ENCODE measurements around the gene MEF2D. TPM values are rescaled to one million over a fixed set of nuclear protein-coding genes. Genes with fewer than 3 reads are reported as not detected.

MEF2D gene
- polyA plus RNA-seq, 1 experiment, result 9.9 TPM

DNA sequence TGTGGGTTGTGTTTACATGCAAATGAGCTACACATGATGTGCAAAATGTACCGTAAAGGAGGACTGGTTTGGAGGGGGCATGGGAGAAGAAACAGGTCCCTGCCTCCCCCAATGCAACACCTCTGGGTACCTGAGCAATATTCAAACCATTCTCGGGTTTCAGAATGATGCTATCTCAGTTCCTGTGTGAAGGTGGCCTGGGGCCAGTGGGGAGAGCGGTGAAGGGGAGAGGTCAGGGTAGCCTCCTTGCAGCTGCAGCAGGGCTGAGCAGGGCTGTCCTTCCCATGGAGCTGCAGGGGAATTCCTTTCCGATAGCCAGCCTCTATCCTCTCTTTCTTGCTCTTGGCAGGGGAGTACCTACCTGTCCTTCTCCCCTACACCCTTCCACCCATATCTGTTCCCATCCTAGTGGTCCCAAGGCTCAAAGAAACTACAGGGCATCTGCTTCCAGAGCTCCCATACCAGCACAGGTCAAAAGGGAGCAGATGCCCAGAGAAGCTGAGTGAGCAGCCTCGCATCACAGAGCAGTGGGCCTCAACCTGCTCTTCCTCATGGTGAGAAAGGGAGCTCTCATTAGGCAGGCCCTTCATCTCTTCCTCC, 11.9 kb downstream of the MEF2D start:
- ChIA-PET CTCF (interaction anchor here (0.5 to 2.9 kb wide), 6 partner anchors 8 to 120 kb away, joined by 3 to 22 read pairs (median 3); no protein-coding TSS in a partner anchor), POLR2A (interaction anchor here (0.7 to 0.8 kb wide), 2 partner anchors 12 kb away, joined by 3 to 5 read pairs; partner anchors contain the start of gene MEF2D)
- no peak for DNase-seq (ENCODE audit: low read depth, low spot score)
- no peak overlapping the region for H3K4me3 ChIP-seq (ENCODE audit: low read depth, low read length)
- H3K27ac ChIP-seq (ENCODE audit: low read depth, low read length), result peak overlapping the region; percentile 21
- H3K27me3 ChIP-seq (ENCODE audit: control insufficient read depth, insufficient read depth, low read length), result no peaks in the 10 kb centered on the region
- TF ChIP-seq, protein P1, sequence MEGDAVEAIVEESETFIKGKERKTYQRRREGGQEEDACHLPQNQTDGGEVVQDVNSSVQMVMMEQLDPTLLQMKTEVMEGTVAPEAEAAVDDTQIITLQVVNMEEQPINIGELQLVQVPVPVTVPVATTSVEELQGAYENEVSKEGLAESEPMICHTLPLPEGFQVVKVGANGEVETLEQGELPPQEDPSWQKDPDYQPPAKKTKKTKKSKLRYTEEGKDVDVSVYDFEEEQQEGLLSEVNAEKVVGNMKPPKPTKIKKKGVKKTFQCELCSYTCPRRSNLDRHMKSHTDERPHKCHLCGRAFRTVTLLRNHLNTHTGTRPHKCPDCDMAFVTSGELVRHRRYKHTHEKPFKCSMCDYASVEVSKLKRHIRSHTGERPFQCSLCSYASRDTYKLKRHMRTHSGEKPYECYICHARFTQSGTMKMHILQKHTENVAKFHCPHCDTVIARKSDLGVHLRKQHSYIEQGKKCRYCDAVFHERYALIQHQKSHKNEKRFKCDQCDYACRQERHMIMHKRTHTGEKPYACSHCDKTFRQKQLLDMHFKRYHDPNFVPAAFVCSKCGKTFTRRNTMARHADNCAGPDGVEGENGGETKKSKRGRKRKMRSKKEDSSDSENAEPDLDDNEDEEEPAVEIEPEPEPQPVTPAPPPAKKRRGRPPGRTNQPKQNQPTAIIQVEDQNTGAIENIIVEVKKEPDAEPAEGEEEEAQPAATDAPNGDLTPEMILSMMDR (IDR thresholded peaks at IDR 0.05; ENCODE audit: low read depth, low read length), result no peak
- no peaks in the 10 kb centered on the region for H3K9me3 ChIP-seq (ENCODE audit: control insufficient read depth, insufficient read depth, low read length)

DNA sequence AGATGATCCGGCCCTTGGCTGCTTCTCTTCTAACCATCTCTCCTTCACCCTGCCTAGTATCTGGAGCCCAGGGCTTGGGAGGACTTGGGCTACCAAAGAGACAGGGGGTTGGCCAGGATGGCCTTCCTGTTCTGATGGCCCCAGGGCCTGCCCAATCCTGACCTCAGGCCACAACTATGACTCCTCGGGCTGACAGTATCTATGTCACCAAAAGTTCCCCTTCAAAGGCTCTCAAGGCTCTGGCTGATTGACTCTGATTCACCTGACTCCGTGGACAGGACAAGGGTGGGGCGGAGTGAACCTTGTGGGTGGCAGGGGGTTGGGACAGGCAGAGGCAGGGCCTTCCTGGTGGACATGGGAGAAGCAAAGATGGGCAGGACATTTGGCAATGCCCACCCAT, 12.7 kb downstream of the MEF2D start:
- TF ChIP-seq, protein P1 (IDR thresholded peaks at IDR 0.05; ENCODE audit: low read depth, low read length), result no peak
- no peaks in the 10 kb centered on the region for H3K9me3 ChIP-seq (ENCODE audit: control insufficient read depth, insufficient read depth, low read length)
- H3K4me3 ChIP-seq (ENCODE audit: low read depth, low read length), result no peak overlapping the region
- H3K27me3 ChIP-seq (ENCODE audit: control insufficient read depth, insufficient read depth, low read length), result no peaks in the 10 kb centered on the region
- H3K27ac ChIP-seq (ENCODE audit: low read depth, low read length), result no peak overlapping the region
- CTCF ChIA-PET, result interaction anchor here (0.5 to 1.0 kb wide), 4 partner anchors 42 to 102 kb away, joined by 3 to 5 read pairs (median 4); no protein-coding TSS in a partner anchor
- POLR2A ChIA-PET, result no interaction called here
- DNase-seq (ENCODE audit: low read depth, low spot score), result no peak

DNA sequence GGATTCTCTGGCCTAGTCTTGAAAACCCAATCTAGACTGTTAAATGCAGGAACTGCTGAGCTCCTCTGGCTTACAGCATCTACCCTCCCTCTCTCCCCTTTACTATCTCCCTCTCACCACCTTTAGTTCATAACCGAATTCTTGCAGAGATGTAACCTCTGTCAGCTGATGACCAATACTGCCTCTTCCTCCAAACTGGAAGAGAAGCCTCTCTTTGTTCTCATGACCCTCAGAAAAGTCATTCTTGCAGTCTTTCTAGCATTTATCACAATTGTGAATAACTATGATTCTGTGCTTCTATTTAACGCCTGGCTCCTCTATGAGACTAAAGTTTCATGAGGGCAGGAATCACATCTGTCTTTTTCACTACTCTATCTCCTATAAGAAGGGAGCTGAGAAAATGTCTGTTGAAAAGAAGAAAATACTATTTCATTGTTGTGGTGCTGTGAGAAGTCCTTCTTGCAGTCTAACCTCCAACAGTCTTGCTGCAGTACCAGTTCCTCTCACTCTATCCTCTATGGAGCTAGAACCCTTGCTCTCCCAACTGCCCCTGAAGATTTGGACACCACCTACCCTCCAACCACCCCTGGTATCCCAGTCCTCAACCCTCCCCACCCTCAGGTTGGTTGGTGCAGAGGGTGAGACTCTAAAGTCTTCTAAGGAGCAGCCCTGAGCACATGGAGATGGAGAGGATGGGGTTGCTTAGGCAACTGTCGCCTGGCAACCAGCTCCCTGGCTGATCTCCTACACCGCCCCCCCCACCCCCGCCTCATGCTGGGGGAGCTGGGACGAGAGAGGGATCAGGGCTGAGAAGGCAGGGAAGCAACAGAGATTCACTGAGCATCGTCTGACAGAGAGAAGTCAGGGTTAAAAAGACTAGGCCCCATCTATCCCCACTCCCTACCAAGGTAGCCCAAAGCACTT, 13.9 kb downstream of the MEF2D start:
- Histone ChIP-seq H3K27me3 (ENCODE audit: control insufficient read depth, insufficient read depth, low read length) (no peaks in the 10 kb centered on the region), H3K27ac (ENCODE audit: low read depth, low read length) (no peak overlapping the region), H3K9me3 (ENCODE audit: control insufficient read depth, insufficient read depth, low read length) (no peaks in the 10 kb centered on the region), H3K4me3 (ENCODE audit: low read depth, low read length) (no peak overlapping the region)
- CTCF ChIA-PET, result interaction anchor here (0.5 kb wide), 1 partner anchor 122 kb away, joined by 4 read pairs; no protein-coding TSS in a partner anchor
- TF ChIP-seq, protein P1 (IDR thresholded peaks at IDR 0.05; ENCODE audit: low read depth, low read length), result no peak
- POLR2A ChIA-PET, result interaction anchor here (0.8 kb wide), 1 partner anchor 14 kb away, joined by 3 read pairs; the partner anchor contains the start of gene MEF2D
- DNase-seq (ENCODE audit: low read depth, low spot score), result no peak

DNA sequence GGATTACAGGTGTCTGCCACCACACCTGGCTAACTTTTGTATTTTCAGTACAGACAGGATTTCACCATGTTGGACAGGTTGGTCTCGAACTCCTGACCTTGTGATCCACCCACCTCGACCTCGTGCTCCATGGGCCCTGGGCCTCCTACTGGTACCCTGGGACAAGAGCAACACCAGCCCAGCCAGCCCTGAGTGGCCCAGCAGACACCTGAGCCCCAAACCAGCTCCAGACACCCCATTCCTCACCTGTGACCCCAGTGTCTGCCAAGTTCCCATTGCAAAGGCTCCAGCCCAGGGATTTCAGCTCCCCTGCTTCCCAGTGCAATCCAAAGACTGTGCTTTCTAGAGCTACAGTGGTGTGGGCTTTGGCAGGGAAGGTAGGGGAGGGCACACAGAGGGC, 14.6 kb downstream of the MEF2D start:
- TF ChIP-seq, protein P1 (IDR thresholded peaks at IDR 0.05; ENCODE audit: low read depth, low read length), result no peak
- H3K9me3 ChIP-seq (ENCODE audit: control insufficient read depth, insufficient read depth, low read length), result no peaks in the 10 kb centered on the region
- H3K27me3 ChIP-seq (ENCODE audit: control insufficient read depth, insufficient read depth, low read length), result no peaks in the 10 kb centered on the region
- no peak overlapping the region for H3K27ac ChIP-seq (ENCODE audit: low read depth, low read length)
- DNase-seq (ENCODE audit: low read depth, low spot score), result no peak
- ChIA-PET POLR2A (interaction anchor here (0.8 kb wide), 1 partner anchor 15 kb away, joined by 3 read pairs; the partner anchor contains the start of gene MEF2D), CTCF (no interaction called here)
- no peak overlapping the region for H3K4me3 ChIP-seq (ENCODE audit: low read depth, low read length)
